Body of pancreas (tissue), 4 donors: ENCODE results near the gene RAVER1. TPM values are rescaled to one million over a fixed set of nuclear protein-coding genes. Genes with fewer than 3 reads are reported as not detected.
"Not testable (repeated sequence)": the region's sequence is repeated elsewhere in the genome, so short reads cannot be mapped to it uniquely, and the experiment has no call there.

Experiments used
- ATAC-seq: fragments of 150-250 bp; one replicate; pipeline ENCODE4 v1.9.1; 2016
- DNase-seq, 4 donors: peaks; one replicate each; pipeline ENCODE4 v3.0.0-alpha.2; 2019
- H3K27ac ChIP-seq, 4 donors: fragments of 200-600 bp; sonication (generic); 1 replicate in 3 of 4; 2 replicates in 1 of 4; pipeline versions ENCODE4 v1.5.1 to v1.6.1; 2016 to 2019; ENCODE audit warnings: mild to moderate bottlenecking in 1 of 4, mixed read lengths in 1 of 4, moderate library complexity in 1 of 4
- H3K27me3 ChIP-seq, 2 donors: fragments of 200-600 bp; sonication (generic); one replicate each; pipeline ENCODE4 v1.6.0; 2016; ENCODE audit warnings: mild to moderate bottlenecking in 1 of 2
- H3K36me3 ChIP-seq, 2 donors: fragments of 200-600 bp; sonication (generic); replicated peaks in 1 of 2; 2 replicates each; pipeline ENCODE4 v1.5.1; 2016; ENCODE audit warnings: low read depth in 2 of 2; ENCODE audit not compliant: insufficient read depth in 1 of 2
- H3K4me1 ChIP-seq: fragments of 200-600 bp; sonication (generic); one replicate; pipeline ENCODE4 v1.6.0; 2016
- H3K4me3 ChIP-seq, 2 donors: fragments of 200-600 bp; sonication (generic); 1 replicate in 1 of 2; 2 replicates in 1 of 2; pipeline ENCODE4 v1.5.1; 2016 to 2019
- H3K9me3 ChIP-seq, 3 donors: fragments of 200-600 bp; sonication (generic); 1 replicate in 2 of 3; 2 replicates in 1 of 3; pipeline ENCODE4 v1.5.1; 2016
- CTCF ChIP-seq, 7 experiments: fragments of 450-650 bp in 4 of 7; fragments of 200-600 bp in 3 of 7; sonication (generic) in 3 of 7; IDR thresholded peaks; one replicate each; pipeline ENCODE4 v1.5.1; 2016 to 2019; ENCODE audit warnings: antibody characterized with exemption in 7 of 7
- POLR2A ChIP-seq, 3 donors: fragments of 450-650 bp; IDR thresholded peaks; one replicate each; pipeline ENCODE4 v1.6.1; 2016; ENCODE audit warnings: antibody characterized with exemption in 3 of 3, mild to moderate bottlenecking in 2 of 3
- WGBS, 2 donors: methylation state at CpG; one replicate each; pipeline ENCODE4 v1.1.5; 2017; 5-methylcytosine and 5-hydroxymethylcytosine counted together
- intact Hi-C: fragments of 100-400 bp; cut with DNase I; formaldehyde crosslinking; loops from one replicate; pipeline ENCODE4 v1.15.1; 2023
- total RNA-seq, 2 donors: library from RNA; depleted of rRNA; stranded (reverse); fragments of >200 nt; gene quantifications; one replicate each; pipeline ENCODE4 v1.1.0, GENCODE V29; 2016

Gene RAVER1
- total RNA-seq, 2 donors from 2014 or later, result 9.9 to 30.7 TPM

- WGBS, 2 donors, result 67 to 81% methylated on average over 1 to 4 of the region's 4 CpGs
- Histone ChIP-seq H3K27ac (no peak overlapping the region), H3K9me3 (no peaks in the 10 kb centered on the region), H3K4me3 (no peak overlapping the region), H3K4me1 (peaks cover 35% of the 10 kb centered on the region), H3K27me3 (peaks cover 0 to 22% of the 10 kb centered on the region in 2 donors), H3K36me3 (peaks cover 0 to 5% of the 10 kb centered on the region in 2 donors)
- DNase-seq, result no peak
- intact Hi-C loops, result no loop called here
- TF ChIP-seq POLR2A (IDR thresholded peaks at IDR 0.05) (no peak), CTCF (IDR thresholded peaks at IDR 0.05) (no peak)
- no peak for ATAC-seq
Measured at GRCh38 chr19:10285393-10285792, 47.9 kb downstream of the RAVER1 start.

GRCh38 chr19:10284960-10285278, 48.4 kb downstream of the RAVER1 start:
- no peak for ATAC-seq
- no peaks in the 10 kb centered on the region for H3K9me3 ChIP-seq
- H3K27me3 ChIP-seq, result peaks cover 0 to 17% of the 10 kb centered on the region in 2 donors
- H3K27ac ChIP-seq, result no peak overlapping the region
- TF ChIP-seq CTCF (IDR thresholded peaks at IDR 0.05) (no peak), POLR2A (IDR thresholded peaks at IDR 0.05) (no peak)
- DNase-seq, result no peak
- H3K36me3 ChIP-seq, result peaks cover 0 to 5% of the 10 kb centered on the region in 2 donors
- 92 to 94% methylated on average over 9 to 13 of the region's 13 CpGs for WGBS, 2 donors
- H3K4me1 ChIP-seq, result peaks cover 30% of the 10 kb centered on the region
- no peak overlapping the region for H3K4me3 ChIP-seq
- intact Hi-C loops, result no loop called here

GRCh38 chr19:10284065-10284959, 49.0 kb downstream of the RAVER1 start:
- H3K27me3 ChIP-seq, result peaks cover 0 to 11% of the 10 kb centered on the region in 2 donors
- WGBS, 2 donors, result 81 to 87% methylated on average over 19 to 34 of the region's 34 CpGs
- no peak for TF ChIP-seq POLR2A (IDR thresholded peaks at IDR 0.05)
- TF ChIP-seq CTCF (IDR thresholded peaks at IDR 0.05), result no peak
- H3K36me3 ChIP-seq, result peaks cover 0 to 5% of the 10 kb centered on the region in 2 donors
- intact Hi-C loops, result no loop called here
- no peak overlapping the region for H3K27ac ChIP-seq
- H3K9me3 ChIP-seq, result no peaks in the 10 kb centered on the region
- no peak overlapping the region for H3K4me3 ChIP-seq
- no peak for ATAC-seq
- DNase-seq, result no peak
- H3K4me1 ChIP-seq, result peaks cover 24% of the 10 kb centered on the region

- 51 to 53% methylated on average over 10 to 22 of the region's 23 CpGs for WGBS, 2 donors
- Histone ChIP-seq H3K9me3 (no peaks in the 10 kb centered on the region), H3K27ac (no peak overlapping the region), H3K27me3 (peaks cover 0 to 3% of the 10 kb centered on the region in 2 donors), H3K36me3 (peaks cover 0 to 8% of the 10 kb centered on the region in 2 donors), H3K4me1 (peaks cover 16% of the 10 kb centered on the region), H3K4me3 (no peak overlapping the region)
- intact Hi-C loops, result no loop called here
- ATAC-seq (no peak), DNase-seq (no peak)
- no peak for TF ChIP-seq CTCF (IDR thresholded peaks at IDR 0.05)
- TF ChIP-seq POLR2A (IDR thresholded peaks at IDR 0.05), result no peak
Measured at GRCh38 chr19:10283301-10284064, 49.8 kb downstream of the RAVER1 start.

- ATAC-seq, intact Hi-C loops, H3K27ac ChIP-seq, H3K9me3 ChIP-seq, H3K36me3 ChIP-seq, H3K27me3 ChIP-seq, DNase-seq, H3K4me1 ChIP-seq, H3K4me3 ChIP-seq: not testable (repeated sequence)
- 84 to 88% methylated on average over 5 of the region's 5 CpGs for WGBS, 2 donors
Measured at GRCh38 chr19:10282043-10282442, 51.3 kb downstream of the RAVER1 start.
